Stimulated activated CD8-positive, alpha-beta memory T cell treated with anti-CD3 and anti-CD28 coated beads, Interleukin-12 subunit alpha, Interleukin-12 subunit beta, amount 100 ng/mL, for 4 hours (primary cell): ENCODE data around the gene CMTM4.
"Not testable (repeated sequence)": the region's sequence is repeated elsewhere in the genome, so short reads cannot be mapped to it uniquely, and the experiment has no call there.

Experiments used
- DNase-seq: peaks from one replicate; pipeline ENCODE4 v3.0.0-alpha.2; 2020; ENCODE audit warnings: low read depth

CMTM4 gene

GRCh38 chr16:66673691-66674090 lies 22.9 kb downstream of the CMTM4 start:
- DNase-seq: no peak

DNA sequence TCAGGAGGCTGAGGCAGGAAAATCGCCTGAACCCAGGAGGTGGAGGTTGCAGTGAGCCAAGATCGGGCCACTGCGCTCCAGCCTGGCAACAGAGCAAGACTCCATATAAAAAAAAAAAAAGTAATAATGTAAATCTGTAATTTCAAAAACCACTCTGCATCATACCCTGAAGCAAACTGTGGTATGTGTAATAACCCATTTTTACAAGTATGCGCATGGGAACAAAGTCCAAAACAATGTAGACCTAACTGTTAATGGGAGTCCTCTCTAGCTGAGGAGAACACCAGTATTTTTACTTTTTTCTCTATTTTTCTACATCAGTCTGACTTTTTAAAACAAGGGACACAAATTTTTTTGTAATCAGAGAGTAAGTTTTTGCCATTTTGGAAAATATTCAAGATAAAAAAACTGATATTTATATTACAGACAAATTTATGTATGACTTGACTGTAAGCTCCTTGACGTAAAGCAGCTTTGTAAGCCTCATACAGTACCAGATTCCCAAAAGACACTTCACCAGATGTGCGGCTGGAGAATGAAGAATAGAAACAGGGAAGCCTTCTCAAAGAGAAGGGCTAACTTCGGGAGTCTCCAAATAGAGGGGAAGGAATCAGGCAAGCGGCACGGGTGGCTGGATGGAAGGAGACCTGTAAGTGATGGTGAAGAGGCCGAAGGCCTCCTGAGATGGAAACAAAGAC lies 25.7 kb downstream of the CMTM4 start:
- no peak for DNase-seq

DNA sequence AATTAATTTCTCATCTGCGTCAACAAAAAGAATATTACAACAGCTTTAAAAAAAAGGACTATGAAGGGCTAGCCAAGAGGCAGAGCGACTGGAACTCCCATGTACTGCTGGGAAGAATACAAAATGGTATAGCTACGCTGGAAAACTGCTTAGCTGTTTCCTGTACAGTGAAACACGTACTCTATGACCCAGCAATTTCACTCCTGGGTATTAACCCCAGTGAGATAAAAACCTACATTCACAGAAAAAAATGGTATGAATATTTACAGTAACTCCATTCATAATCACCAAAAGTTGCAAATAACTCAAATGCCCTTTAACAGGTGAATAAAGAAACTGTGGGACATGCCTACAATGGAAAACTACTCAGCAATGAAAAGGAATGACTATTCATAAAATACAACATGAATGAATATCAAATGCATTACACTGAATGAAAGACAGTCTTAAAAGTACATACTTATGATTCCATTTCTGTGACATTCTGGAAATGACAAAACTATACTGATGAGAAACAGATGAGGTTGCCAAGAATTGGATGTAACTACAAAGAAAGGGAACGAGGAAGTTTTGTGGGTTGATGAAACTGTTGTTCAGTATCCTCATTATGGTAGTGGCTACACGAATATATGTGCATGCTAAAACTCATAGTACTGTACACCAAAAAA lies 27.6 kb downstream of the CMTM4 start:
- DNase-seq: no peak

- no peak for DNase-seq
Observed at GRCh38 chr16:66667944-66668343, 28.6 kb downstream of the CMTM4 start.

DNA sequence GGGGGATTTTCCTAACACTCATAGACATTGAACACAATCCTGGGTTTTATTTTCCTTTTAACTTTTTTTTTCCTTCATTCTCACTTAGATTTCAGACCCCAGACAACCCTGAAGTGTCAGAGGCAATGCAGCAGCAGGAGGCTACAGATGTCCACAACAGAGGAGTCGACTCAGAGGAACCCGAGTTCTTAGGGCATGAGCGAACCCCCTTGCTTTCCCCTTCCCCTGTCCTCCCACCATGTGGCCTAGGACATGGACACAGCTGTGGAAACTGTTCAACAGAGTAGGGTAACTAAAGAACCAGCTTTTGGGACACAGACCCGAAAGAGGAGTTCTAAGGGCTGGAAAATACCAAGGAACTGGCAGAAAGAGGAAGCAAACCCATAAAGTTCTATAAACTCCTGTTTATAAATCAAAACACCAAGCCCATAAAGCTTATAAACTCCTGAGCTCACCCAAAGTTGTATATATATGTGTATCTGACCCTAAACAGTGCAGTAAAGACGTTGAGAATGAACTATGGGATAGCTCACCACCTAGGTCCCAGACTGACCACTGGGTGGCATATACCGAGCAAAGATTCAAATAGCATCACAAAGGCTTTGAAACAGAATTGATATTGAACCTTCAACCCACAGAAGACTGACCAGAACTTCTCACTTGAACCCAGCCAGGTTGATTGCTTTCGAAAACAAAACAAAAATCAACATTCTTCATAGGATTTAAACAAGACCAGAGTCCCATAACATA lies 33.9 kb downstream of the CMTM4 start:
- DNase-seq: no peak

GRCh38 chr16:66661671-66662346 lies 34.7 kb downstream of the CMTM4 start:
- DNase-seq: not testable (repeated sequence)

DNA sequence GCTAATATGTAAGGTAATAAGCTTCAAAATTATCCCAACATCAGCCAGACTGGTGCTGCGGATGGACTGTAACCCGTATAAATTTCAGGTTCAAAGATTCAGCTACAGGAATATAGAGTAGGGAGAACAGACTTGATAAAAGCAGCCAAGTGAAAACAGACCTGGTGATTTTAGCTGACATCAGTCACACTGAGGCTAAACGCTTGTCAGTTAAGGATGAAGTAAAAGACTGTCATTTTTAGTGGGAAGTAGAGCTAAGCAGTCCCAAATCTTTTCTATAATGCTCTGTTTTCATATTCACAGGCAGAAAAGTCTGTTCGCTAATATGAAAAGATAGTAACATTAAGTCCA lies 35.4 kb downstream of the CMTM4 start:
- DNase-seq: no peak

DNA sequence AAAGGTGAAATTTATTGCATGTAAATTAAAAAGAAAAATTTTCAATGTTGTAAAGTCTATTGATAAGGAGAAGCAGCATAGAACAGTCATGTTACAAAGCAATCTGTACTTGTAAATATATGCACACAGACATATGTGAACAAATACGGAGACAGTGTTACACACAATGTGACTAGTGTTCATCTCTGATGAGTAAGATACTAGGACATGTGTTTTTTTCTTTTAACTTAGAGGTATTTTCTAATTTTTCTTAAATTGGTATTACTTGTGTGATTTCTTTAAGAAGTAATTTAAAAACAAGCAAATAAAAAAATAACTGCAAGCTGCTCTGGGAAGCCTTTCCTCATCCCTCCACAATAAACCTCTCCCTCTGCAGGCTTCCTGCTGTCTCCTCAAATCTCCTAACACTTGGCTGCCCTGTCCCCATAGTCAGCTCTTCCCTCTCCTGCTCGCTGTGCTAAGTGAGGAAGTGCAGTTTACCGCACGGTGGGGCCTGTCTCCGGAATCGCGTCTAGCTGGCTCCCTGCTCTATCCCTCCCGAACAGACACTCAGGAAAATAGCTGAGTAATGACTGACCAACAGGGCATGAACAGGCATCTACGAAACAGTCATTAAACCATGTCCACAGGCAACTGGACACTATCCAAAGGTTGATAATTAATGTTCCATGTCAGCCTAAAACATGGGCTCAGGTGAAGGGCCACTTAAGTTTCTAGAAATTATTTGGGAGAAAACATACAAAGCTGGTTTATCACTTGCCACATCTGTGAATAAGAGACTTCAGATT lies 35.9 kb downstream of the CMTM4 start:
- DNase-seq: no peak

DNA sequence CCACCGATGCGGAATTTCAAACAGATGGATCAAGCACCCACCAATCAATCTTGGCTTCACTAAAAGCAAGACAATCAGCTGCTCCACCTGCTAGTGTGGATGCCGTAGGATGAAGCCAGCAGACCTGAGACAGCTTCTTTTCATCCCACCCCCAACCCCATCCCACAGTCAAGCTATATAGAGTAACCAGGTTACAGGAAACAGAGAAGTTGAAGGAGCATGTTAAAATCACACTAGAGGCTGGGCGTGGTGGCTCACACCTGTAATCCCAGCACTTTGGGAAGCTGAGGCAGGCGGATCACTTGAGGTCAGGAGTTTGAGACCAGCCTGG lies 37.7 kb downstream of the CMTM4 start:
- no peak for DNase-seq

DNA sequence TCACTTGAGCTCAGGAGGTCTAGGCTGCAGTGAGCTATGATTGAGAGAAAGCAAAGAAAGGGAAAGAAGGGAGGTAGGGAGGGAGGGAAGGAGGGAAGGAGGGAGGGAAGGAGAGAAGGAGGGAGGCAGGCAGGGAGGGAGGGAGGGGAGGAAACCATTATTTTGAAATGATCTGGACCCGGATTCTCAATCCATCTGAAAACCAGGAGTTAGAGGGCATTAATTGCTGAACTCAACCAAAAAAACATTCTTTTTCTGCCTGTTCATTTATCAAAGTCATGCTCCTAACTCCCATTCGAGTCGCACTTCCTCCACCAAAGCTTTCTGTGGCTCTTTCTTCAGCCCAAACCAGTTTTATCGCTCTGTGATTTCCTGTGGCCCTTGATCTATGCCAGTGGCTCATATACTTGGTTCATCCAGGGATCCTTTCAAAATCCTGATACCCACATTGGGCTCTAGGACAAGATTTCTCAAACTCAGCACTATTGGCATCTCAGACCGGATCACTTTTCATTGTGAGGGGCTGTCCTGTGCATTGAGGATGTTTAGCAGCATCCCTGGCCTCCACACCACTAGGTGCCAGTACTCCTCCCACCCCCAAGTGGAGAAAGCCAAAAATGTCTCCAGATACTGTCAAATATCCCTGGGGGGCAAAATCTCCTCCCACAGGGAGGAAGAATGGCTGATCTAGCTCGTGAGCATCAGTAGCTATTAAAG lies 38.2 kb downstream of the CMTM4 start:
- DNase-seq: no peak

DNA sequence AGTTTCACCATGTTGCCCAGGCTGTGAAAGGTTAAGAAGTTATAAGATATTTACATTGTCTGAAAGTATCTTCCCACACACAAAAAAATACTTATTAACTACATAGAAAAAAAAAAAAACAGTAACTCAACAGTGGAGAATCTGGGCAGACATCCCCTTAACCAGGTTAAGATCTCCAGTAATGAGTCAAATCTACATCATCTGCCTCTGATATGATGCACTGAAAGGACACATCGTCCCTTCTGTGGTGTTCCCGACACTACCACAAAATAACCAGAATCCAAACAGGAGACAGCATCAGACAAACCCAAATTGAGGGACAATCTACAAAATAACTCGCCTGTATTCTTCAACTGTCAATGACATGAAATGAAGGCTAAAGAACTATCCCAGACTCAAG lies 40.0 kb downstream of the CMTM4 start:
- no peak for DNase-seq

DNA sequence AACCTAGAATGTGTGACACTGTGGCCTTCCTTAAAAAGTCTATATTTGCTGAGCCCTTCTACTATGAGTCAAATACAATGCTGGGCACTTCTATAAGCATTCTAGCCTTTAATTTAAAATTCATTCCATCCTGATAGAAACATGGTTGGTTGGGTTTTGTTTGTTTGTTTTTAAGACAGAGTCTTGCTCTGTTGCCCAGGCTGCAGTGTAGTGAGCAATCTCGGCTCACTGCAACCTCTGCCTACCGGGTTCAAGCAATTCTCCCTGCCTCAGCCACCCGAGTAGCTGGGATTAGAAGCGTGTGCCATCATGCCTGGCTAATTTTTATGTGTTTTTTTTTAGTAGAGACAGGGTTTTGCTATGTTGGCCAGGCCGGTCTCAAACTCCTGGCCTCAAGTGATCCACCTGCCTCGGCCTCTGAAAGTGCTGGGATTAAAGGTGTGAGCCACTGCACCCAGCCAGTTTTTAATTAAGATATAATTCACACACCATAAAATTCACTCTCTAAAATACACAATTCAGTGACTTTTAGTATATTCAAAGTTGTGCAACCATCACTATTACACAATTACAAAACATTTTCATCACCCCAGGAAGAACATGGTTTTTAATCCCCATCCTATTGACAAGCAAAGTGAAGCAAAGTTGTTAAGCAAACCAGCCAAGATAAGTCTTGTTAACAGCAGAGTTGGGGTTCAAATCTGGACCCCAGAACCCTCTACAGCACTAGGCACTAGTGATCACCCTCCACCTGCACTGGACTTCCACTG lies 42.8 kb downstream of the CMTM4 start:
- DNase-seq: no peak

- DNase-seq: no peak
Observed at GRCh38 chr16:66652661-66653360, 43.7 kb downstream of the CMTM4 start.

DNA sequence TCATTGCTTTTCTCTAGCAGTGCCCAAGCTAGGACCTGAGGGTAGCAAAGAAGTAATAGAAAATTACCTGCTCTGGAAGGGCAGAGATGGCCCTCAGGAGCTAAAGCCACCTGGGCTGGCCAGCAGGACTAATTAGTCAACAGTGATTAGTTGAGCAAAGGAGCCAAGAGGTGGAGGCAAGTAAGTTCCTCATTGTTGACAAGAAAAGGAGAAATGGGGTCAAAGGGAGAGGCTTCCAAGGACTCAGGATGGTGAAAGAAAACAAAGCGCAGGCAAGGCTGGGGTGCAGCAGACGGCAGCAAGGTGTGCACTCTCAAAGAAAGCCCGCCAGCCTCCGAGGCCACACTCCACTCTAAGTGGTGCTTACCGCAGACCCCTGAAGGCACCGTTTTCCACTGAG lies 44.6 kb downstream of the CMTM4 start:
- DNase-seq: no peak

GRCh38 chr16:66651474-66651765 lies 45.1 kb downstream of the CMTM4 start:
- no peak for DNase-seq

DNA sequence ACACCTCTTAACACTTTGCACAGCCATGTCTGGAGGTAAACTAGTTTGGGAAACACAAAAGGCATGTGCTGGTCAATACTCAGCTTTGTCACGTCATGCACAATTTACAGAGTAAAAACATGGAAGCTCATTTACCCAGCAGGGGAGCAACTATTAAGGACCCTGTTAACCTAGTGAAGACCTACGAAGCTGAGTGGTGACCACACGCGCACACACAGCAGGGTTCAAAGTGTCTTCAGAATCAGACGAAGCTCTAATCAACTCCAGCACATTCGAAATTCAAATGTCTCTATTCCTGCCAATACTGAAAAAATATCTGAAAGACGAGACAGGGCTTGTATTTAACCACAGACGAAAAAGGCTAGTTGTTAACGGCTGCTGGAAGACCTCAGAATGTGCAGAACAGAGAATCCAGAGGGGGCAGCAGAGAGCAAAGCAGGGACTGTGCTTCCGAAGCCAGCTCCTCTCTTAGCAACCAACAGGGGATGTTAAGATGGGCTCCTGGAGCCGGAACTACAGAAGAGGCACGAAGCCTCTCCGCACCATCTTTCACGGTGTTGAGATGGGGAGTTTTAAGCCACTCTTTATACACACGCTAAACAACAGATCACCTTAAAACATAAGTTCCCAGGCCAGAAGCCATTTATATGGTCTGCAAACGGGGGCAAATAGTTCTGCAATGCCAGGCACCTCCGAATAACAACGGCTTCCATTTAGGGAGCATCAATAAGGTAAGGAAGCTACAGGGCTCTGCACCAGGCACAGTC lies 45.7 kb downstream of the CMTM4 start:
- DNase-seq: peak; percentile 44

- no peak for DNase-seq
Observed at GRCh38 chr16:66649636-66650205, 46.8 kb downstream of the CMTM4 start.

DNA sequence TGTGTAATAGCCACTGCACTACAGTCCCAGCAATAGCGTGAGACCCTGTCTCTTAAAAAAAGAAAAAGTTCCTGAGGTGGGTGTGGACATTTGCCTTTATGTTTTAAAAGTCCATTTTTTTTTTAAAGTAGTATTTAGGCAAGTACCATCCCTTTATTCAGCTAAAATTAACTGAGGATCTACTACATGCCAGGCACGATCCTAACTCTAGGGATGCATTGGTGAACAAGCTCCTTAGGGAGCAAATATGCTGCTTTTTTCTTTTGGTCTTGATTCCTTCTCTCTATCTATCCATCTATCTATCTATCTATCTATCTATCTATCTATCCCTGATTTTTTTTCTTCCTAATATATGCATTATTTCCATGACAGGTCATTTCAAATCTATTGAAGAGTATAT lies 47.4 kb downstream of the CMTM4 start:
- no peak for DNase-seq

DNA sequence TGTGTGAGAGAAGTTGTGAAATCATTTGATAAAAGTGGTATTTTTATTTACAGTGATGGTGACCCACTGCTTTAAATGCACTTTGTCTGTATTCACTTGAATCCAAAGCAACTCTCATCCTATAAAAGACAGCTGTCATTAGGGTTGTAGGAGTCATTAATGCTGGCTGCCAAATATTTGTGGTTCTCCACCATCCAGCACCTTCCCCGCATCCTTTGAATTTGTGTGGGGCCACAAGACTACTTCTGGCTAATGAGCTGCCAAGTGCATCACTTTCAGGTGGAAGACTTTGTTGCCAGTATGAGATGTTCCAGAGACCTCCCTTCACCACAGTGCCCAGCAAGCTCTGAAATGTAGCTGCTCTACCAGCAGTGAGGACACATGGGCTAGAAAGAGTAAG lies 48.7 kb downstream of the CMTM4 start:
- DNase-seq: no peak
